Naive thymus-derived CD4-positive, alpha-beta T cell (primary cell): Measurements from ENCODE around the gene SOX6. TPM values are rescaled to one million over a fixed set of nuclear protein-coding genes. Genes with fewer than 3 reads are reported as not detected.

Source experiments
- ATAC-seq: fragments of 150-1000 bp; cut with Tn5 transposase; 2 replicates; pipeline ENCODE4 v1.10.0; 2021; ENCODE audit warnings: mild to moderate bottlenecking, moderate library complexity
- CTCF ChIA-PET: fragments of 350-600 bp; sonication (Branson Sonifier 250); formaldehyde crosslinking; loops from one replicate; lab custom pipeline; 2021; ENCODE audit warnings: antibody characterized with exemption; lab: Charles Lee
- POLR2A ChIA-PET: fragments of 350-600 bp; sonication (Branson Sonifier 250); formaldehyde crosslinking; loops from one replicate; lab custom pipeline; 2021; ENCODE audit warnings: antibody characterized with exemption, inconsistent platforms; lab: Charles Lee
- DNase-seq, 9 donors: peaks; one replicate each; pipeline versions ENCODE4 v3.0.0 to v3.0.0-alpha.2; 2020 to 2022; ENCODE audit warnings: mixed read lengths in 1 of 9
- H3K27ac ChIP-seq: one replicate; pipeline ENCODE4 v1.7.0; 2013; ENCODE audit warnings: mild to moderate bottlenecking, low read depth, low read length, moderate library complexity
- H3K27me3 ChIP-seq, 2 donors: one replicate each; pipeline ENCODE4 v1.7.0; 2013; ENCODE audit warnings: low read length in 2 of 2, mild to moderate bottlenecking in 2 of 2, moderate library complexity in 2 of 2; ENCODE audit not compliant: control insufficient read depth in 2 of 2, insufficient read depth in 2 of 2
- H3K36me3 ChIP-seq, 3 experiments: 1 replicate in 2 of 3; 2 replicates in 1 of 3; pipeline ENCODE4 v1.7.0; 2013; ENCODE audit warnings: low read length in 3 of 3, mild to moderate bottlenecking in 3 of 3, moderate library complexity in 1 of 3; ENCODE audit not compliant: insufficient read depth in 3 of 3, control insufficient read depth in 2 of 3
- H3K4me1 ChIP-seq, 2 donors: one replicate each; pipeline ENCODE4 v1.7.0; 2013; ENCODE audit warnings: low read length in 2 of 2, mild to moderate bottlenecking in 2 of 2, moderate library complexity in 1 of 2; ENCODE audit not compliant: control insufficient read depth in 2 of 2, insufficient read depth in 2 of 2
- H3K4me3 ChIP-seq: 2 replicates; pipeline ENCODE4 v1.7.0; 2013; ENCODE audit warnings: mild to moderate bottlenecking, low read length
- H3K9me3 ChIP-seq, 3 experiments: 1 replicate in 2 of 3; 2 replicates in 1 of 3; pipeline ENCODE4 v1.7.0; 2013; ENCODE audit warnings: low read length in 3 of 3; ENCODE audit not compliant: control insufficient read depth in 2 of 3
- H3K27ac Mint-ChIP-seq, 9 donors: one replicate each; pipeline ENCODE4 v1.8.0; 2020 to 2022; ENCODE audit warnings: mixed read lengths in 9 of 9, mild to moderate bottlenecking in 8 of 9, moderate library complexity in 5 of 9, inconsistent platforms in 2 of 9
- H3K27me3 Mint-ChIP-seq, 5 donors: one replicate each; pipeline ENCODE4 v1.8.0; 2021 to 2022; ENCODE audit warnings: mixed read lengths in 5 of 5, mild to moderate bottlenecking in 1 of 5
- H3K36me3 Mint-ChIP-seq, 5 donors: one replicate each; pipeline ENCODE4 v1.8.0; 2020 to 2022; ENCODE audit warnings: mixed read lengths in 5 of 5, mild to moderate bottlenecking in 3 of 5, inconsistent platforms in 1 of 5
- H3K4me1 Mint-ChIP-seq, 7 donors: one replicate each; pipeline ENCODE4 v1.8.0; 2020 to 2022; ENCODE audit warnings: mixed read lengths in 7 of 7, mild to moderate bottlenecking in 3 of 7, inconsistent platforms in 1 of 7
- H3K4me3 Mint-ChIP-seq, 10 donors: one replicate each; pipeline ENCODE4 v1.8.0; 2020 to 2022; ENCODE audit warnings: mild to moderate bottlenecking in 10 of 10, mixed read lengths in 10 of 10, moderate library complexity in 6 of 10, inconsistent platforms in 2 of 10
- H3K9me3 Mint-ChIP-seq, 11 donors: one replicate each; pipeline ENCODE4 v1.8.0; 2020 to 2022; ENCODE audit warnings: mixed read lengths in 11 of 11, mild to moderate bottlenecking in 4 of 11, inconsistent platforms in 1 of 11, moderate library complexity in 1 of 11
- intact Hi-C, 2 donors: fragments of 100-400 bp; cut with micrococcal nuclease; formaldehyde crosslinking; loops; one replicate each; pipeline ENCODE4 v1.15.1; 2023
- polyA plus RNA-seq, 2 donors: library from polyadenylated mRNA; unstranded; fragments of 300-500 nt; fragmentation: Illumina TruSeq; gene quantifications; one replicate each; pipeline ENCODE4 v1.2.3, GENCODE V29; 2021
- total RNA-seq, 6 experiments: library from RNA in 5 of 6; stranded (reverse) in 5 of 6; gene quantifications; 1 replicate in 5 of 6; 2 replicates in 1 of 6; pipeline ENCODE4 v1.2.3 and lab custom pipeline; 2021 to 2026

SOX6 gene
- total and polyA plus RNA-seq, 7 experiments from 2014 or later: 0.51 TPM; not detected in 6

- ChIA-PET CTCF (no interaction called here), POLR2A (no interaction called here)
- Mint-ChIP-seq H3K4me1 (no peaks in the 10 kb centered on the region), H3K36me3 (no peaks in the 10 kb centered on the region), H3K27ac (no peak overlapping the region), H3K27me3 (no peaks in the 10 kb centered on the region), H3K4me3 (no peak overlapping the region), H3K9me3 (peaks cover 0 to 23% (median 7%) of the 10 kb centered on the region in 11 donors)
- Histone ChIP-seq H3K27me3 (no peaks in the 10 kb centered on the region), H3K4me1 (no peaks in the 10 kb centered on the region), H3K36me3 (no peaks in the 10 kb centered on the region), H3K4me3 (no peak overlapping the region), H3K27ac (no peak overlapping the region), H3K9me3 (no peaks in the 10 kb centered on the region)
- intact Hi-C loops: no loop called here
- no peak for ATAC-seq
- no peak for DNase-seq
These were observed 222.5 kb downstream of the SOX6 start for GRCh38 chr11:16133867-16134266.

- ChIA-PET CTCF (no interaction called here), POLR2A (no interaction called here)
- no peaks in the 10 kb centered on the region for H3K4me1 Mint-ChIP-seq
- intact Hi-C loops: no loop called here
- no peaks in the 10 kb centered on the region for H3K27me3 Mint-ChIP-seq
- H3K4me3 ChIP-seq: no peak overlapping the region
- H3K27ac ChIP-seq: no peak overlapping the region
- H3K27ac Mint-ChIP-seq: no peak overlapping the region
- ATAC-seq (no peak), DNase-seq (no peak)
- no peak overlapping the region for H3K4me3 Mint-ChIP-seq
- no peaks in the 10 kb centered on the region for H3K36me3 Mint-ChIP-seq
- no peaks in the 10 kb centered on the region for H3K4me1 ChIP-seq
- no peaks in the 10 kb centered on the region for H3K9me3 ChIP-seq
- H3K36me3 ChIP-seq: no peaks in the 10 kb centered on the region
- H3K27me3 ChIP-seq: no peaks in the 10 kb centered on the region
- H3K9me3 Mint-ChIP-seq: peaks cover 0 to 13% (median 5%) of the 10 kb centered on the region in 11 donors
These were observed 228.6 kb downstream of the SOX6 start for GRCh38 chr11:16127732-16128131.

GRCh38 chr11:16126362-16126761 is 230.0 kb downstream of the SOX6 start:
- Mint-ChIP-seq H3K27me3 (no peaks in the 10 kb centered on the region), H3K4me1 (no peaks in the 10 kb centered on the region), H3K27ac (no peak overlapping the region), H3K36me3 (no peaks in the 10 kb centered on the region), H3K9me3 (peaks cover 0 to 12% (median 4%) of the 10 kb centered on the region in 11 donors), H3K4me3 (no peak overlapping the region)
- Histone ChIP-seq H3K4me3 (no peak overlapping the region), H3K27ac (no peak overlapping the region), H3K27me3 (no peaks in the 10 kb centered on the region), H3K4me1 (no peaks in the 10 kb centered on the region), H3K9me3 (no peaks in the 10 kb centered on the region), H3K36me3 (no peaks in the 10 kb centered on the region)
- ATAC-seq (no peak), DNase-seq (no peak)
- intact Hi-C loops: no loop called here
- ChIA-PET POLR2A (no interaction called here), CTCF (no interaction called here)

- no peaks in the 10 kb centered on the region for H3K27me3 ChIP-seq
- Mint-ChIP-seq H3K4me1 (no peaks in the 10 kb centered on the region), H3K27me3 (no peaks in the 10 kb centered on the region), H3K4me3 (no peak overlapping the region), H3K36me3 (no peaks in the 10 kb centered on the region), H3K9me3 (peaks cover 0 to 10% (median 4%) of the 10 kb centered on the region in 11 donors), H3K27ac (no peak overlapping the region)
- no peaks in the 10 kb centered on the region for H3K9me3 ChIP-seq
- DNase-seq: no peak
- H3K36me3 ChIP-seq: no peaks in the 10 kb centered on the region
- intact Hi-C loops: no loop called here
- no peaks in the 10 kb centered on the region for H3K4me1 ChIP-seq
- ChIA-PET CTCF (no interaction called here), POLR2A (no interaction called here)
- H3K4me3 ChIP-seq: no peak overlapping the region
- no peak overlapping the region for H3K27ac ChIP-seq
- no peak for ATAC-seq
These were observed 230.6 kb downstream of the SOX6 start for GRCh38 chr11:16125796-16126195.

- H3K27ac ChIP-seq: no peak overlapping the region
- ChIA-PET POLR2A (no interaction called here), CTCF (no interaction called here)
- H3K27me3 ChIP-seq: no peaks in the 10 kb centered on the region
- H3K9me3 ChIP-seq: no peaks in the 10 kb centered on the region
- H3K4me1 ChIP-seq: no peaks in the 10 kb centered on the region
- no peak for DNase-seq
- intact Hi-C loops: no loop called here
- Mint-ChIP-seq H3K4me3 (no peak overlapping the region), H3K27me3 (no peaks in the 10 kb centered on the region), H3K4me1 (no peaks in the 10 kb centered on the region), H3K27ac (no peak overlapping the region), H3K36me3 (no peaks in the 10 kb centered on the region), H3K9me3 (peaks cover 0 to 8% (median 5%) of the 10 kb centered on the region in 11 donors)
- ATAC-seq: no peak
- no peaks in the 10 kb centered on the region for H3K36me3 ChIP-seq
- H3K4me3 ChIP-seq: no peak overlapping the region
These were observed 232.0 kb downstream of the SOX6 start for GRCh38 chr11:16124390-16124789.

GRCh38 chr11:16121853-16122252 is 234.5 kb downstream of the SOX6 start:
- H3K27ac ChIP-seq: no peak overlapping the region
- no peaks in the 10 kb centered on the region for H3K36me3 ChIP-seq
- Mint-ChIP-seq H3K4me3 (no peak overlapping the region), H3K36me3 (no peaks in the 10 kb centered on the region), H3K27ac (no peak overlapping the region), H3K9me3 (peaks cover 0 to 10% (median 5%) of the 10 kb centered on the region in 11 donors), H3K4me1 (no peaks in the 10 kb centered on the region), H3K27me3 (no peaks in the 10 kb centered on the region)
- H3K27me3 ChIP-seq: no peaks in the 10 kb centered on the region
- CTCF ChIA-PET: no interaction called here
- H3K9me3 ChIP-seq: no peaks in the 10 kb centered on the region
- POLR2A ChIA-PET: interaction anchor here (0.7 kb wide), 1 partner anchor 79 kb away, joined by 3 read pairs; no protein-coding TSS in a partner anchor
- no peaks in the 10 kb centered on the region for H3K4me1 ChIP-seq
- no peak for DNase-seq
- intact Hi-C loops: no loop called here
- H3K4me3 ChIP-seq: no peak overlapping the region
- no peak for ATAC-seq

GRCh38 chr11:16120008-16120407 is 236.3 kb downstream of the SOX6 start:
- Histone ChIP-seq H3K4me3 (no peak overlapping the region), H3K9me3 (no peaks in the 10 kb centered on the region), H3K27ac (no peak overlapping the region), H3K4me1 (no peaks in the 10 kb centered on the region), H3K27me3 (no peaks in the 10 kb centered on the region), H3K36me3 (no peaks in the 10 kb centered on the region)
- H3K27ac Mint-ChIP-seq: no peak overlapping the region
- ChIA-PET CTCF (no interaction called here), POLR2A (no interaction called here)
- H3K36me3 Mint-ChIP-seq: no peaks in the 10 kb centered on the region
- H3K27me3 Mint-ChIP-seq: no peaks in the 10 kb centered on the region
- ATAC-seq: no peak
- intact Hi-C loops: no loop called here
- DNase-seq: no peak
- no peak overlapping the region for H3K4me3 Mint-ChIP-seq
- peaks cover 0 to 10% (median 5%) of the 10 kb centered on the region in 11 donors for H3K9me3 Mint-ChIP-seq
- H3K4me1 Mint-ChIP-seq: no peaks in the 10 kb centered on the region
